ENCODE results near the gene DNPH1. TPM values are rescaled to one million over a fixed set of nuclear protein-coding genes. Genes with fewer than 3 reads are reported as not detected.

DNPH1 gene
- total and polyA plus RNA-seq, 2 donors (not counting 3 experiments of a cell fraction or from before 2014, with no cell fraction given), result 37.7 to 120 TPM

GRCh38 chr6:43257367-43258145 lies 28.3 kb upstream of the DNPH1 start:
- dilution Hi-C loops (cut with MboI; ENCODE audit: extremely low pct_ligation_motif_present, low sequenced_read_pairs) (no loop called here), intact Hi-C loops (cut with micrococcal nuclease) (no loop called here)
- BruUV-seq (replicated peaks), result no TSS peak

More at GRCh38 chr6:43257367-43258145, 28.3 kb upstream of the DNPH1 start:
- DNase-seq (ENCODE audit: low read depth, low spot score), result no peak
- Histone ChIP-seq H3K4me2 (ENCODE audit: insufficient read depth, low read length) (no peak overlapping the region), H2AFZ (ENCODE audit: low read depth, low read length) (no peak overlapping the region), H3K27me3 (ENCODE audit: control insufficient read depth in 2 of 2, insufficient read depth in 2 of 2, low read length in 2 of 2) (no peaks in the 10 kb centered on the region), H3K4me3 (replicated peaks in 1 of 3; ENCODE audit: insufficient read depth in 1 of 3, low read depth in 1 of 3, low read length in 3 of 3) (no peak overlapping the region), H3K9me3 (replicated peaks; ENCODE audit: control insufficient read depth, insufficient read depth, low read length) (no peaks in the 10 kb centered on the region), H4K20me1 (replicated peaks; ENCODE audit: control insufficient read depth, extremely low read depth, insufficient read depth, low read length) (no peaks in the 10 kb centered on the region), H3K27ac (ENCODE audit: insufficient read depth, low read depth, low read length) (no peak overlapping the region), H3K36me3 (ENCODE audit: control insufficient read depth in 2 of 2, extremely low read depth in 1 of 2, insufficient read depth in 2 of 2, low read length in 2 of 2) (no peaks in the 10 kb centered on the region), H3K79me2 (ENCODE audit: control insufficient read depth, insufficient read depth, low read length) (no peaks in the 10 kb centered on the region), H3K4me1 (ENCODE audit: control insufficient read depth, extremely low read depth, insufficient read depth, low read length) (no peaks in the 10 kb centered on the region), H3K9ac (replicated peaks; ENCODE audit: extremely low read depth, insufficient read depth, low read length) (no peak overlapping the region), H3K9me1 (replicated peaks; ENCODE audit: control insufficient read depth, extremely low read depth, insufficient read depth, low read length) (no peaks in the 10 kb centered on the region)
- no peak for FAIRE-seq
- POLR2A ChIA-PET, result no interaction called here
- CTCF ChIA-PET, result no interaction called here
- TF ChIP-seq JUN (IDR thresholded peaks at IDR 0.05; ENCODE audit: borderline replicate concordance, insufficient read depth, insufficient read length, low read depth), result no peak
- TF ChIP-seq FOS (IDR thresholded peaks at IDR 0.05; ENCODE audit: borderline replicate concordance, insufficient read depth, low read length), result no peak
- no peak for TF ChIP-seq POLR2A (IDR thresholded peaks at IDR 0.05; ENCODE audit: low read depth, low read length)
- TF ChIP-seq MYC (IDR thresholded peaks at IDR 0.05; ENCODE audit: low read depth, low read length), result no peak
- TF ChIP-seq CTCF (IDR thresholded peaks at IDR 0.05; ENCODE audit: extremely low read depth in 1 of 2, insufficient read depth in 1 of 2, low read depth in 1 of 2, low read length in 2 of 2), result no peak
- TF ChIP-seq MAX (IDR thresholded peaks at IDR 0.05; ENCODE audit: insufficient read depth, insufficient read length), result no peak
- no peak for TF ChIP-seq EZH2 (IDR thresholded peaks at IDR 0.05; ENCODE audit: borderline replicate concordance, low read depth, low read length, severe bottlenecking)
- no peak for TF ChIP-seq POLR2AphosphoS5 (IDR thresholded peaks at IDR 0.05; ENCODE audit: insufficient read depth, low read depth, low read length)
- TF ChIP-seq GATA2 (IDR thresholded peaks at IDR 0.05; ENCODE audit: insufficient read depth, insufficient read length, low read depth, low read length), result no peak
